Activated CD8-positive, alpha-beta memory T cell treated with anti-CD3 and anti-CD28 coated beads for 48 hours (primary cell): Measurements from ENCODE around the gene HMGCS2.

ENCODE experiments used
- DNase-seq, 3 experiments: peaks; one replicate each; pipeline ENCODE4 v3.0.0-alpha.2; 2020; ENCODE audit warnings: low read depth in 2 of 3, low spot score in 2 of 3

HMGCS2 gene

GRCh38 chr1:119702384-119702783 is 66.3 kb downstream of the HMGCS2 start:
- no peak for DNase-seq

GRCh38 chr1:119701659-119702058 is 67.0 kb downstream of the HMGCS2 start:
- DNase-seq = no peak

GRCh38 chr1:119700326-119700725 is 68.4 kb downstream of the HMGCS2 start:
- DNase-seq = no peak
